ENCODE data around the gene FER1L5. TPM values are rescaled to one million over a fixed set of nuclear protein-coding genes. Genes with fewer than 3 reads are reported as not detected.
A peak's percentile ranks its signal among the peaks of the same experiment; 100 is the strongest.

Gene FER1L5
- total and polyA plus RNA-seq, 2 donors (not counting 3 experiments of a cell fraction or from before 2014, with no cell fraction given) = not detected

DNA sequence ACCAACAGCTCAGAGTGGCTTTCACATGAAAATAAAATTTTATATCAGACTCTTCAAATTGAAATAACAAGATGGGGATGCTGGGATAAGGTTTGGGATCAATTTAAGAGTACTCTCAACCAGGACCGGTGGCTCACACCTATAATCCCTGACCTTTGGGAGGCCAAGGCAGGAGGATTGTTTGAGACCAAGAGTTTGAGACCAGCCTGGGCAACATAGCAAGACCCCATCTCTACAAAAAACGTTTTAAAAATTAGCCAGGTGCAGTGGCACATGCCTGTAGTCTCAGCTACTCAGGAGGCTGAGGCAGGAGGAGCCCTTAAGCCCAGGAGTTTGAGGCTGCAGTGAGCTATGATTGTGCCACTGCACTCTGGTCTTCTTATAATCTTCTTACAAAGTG is 94.7 kb downstream of the FER1L5 start:
- Histone ChIP-seq H3K4me2 (ENCODE audit: insufficient read depth, low read length) (no peak overlapping the region), H3K4me1 (ENCODE audit: control insufficient read depth, extremely low read depth, insufficient read depth, low read length) (peaks cover 16% of the 10 kb centered on the region), H3K27me3 (ENCODE audit: control insufficient read depth in 2 of 2, insufficient read depth in 2 of 2, low read length in 2 of 2) (no peaks in the 10 kb centered on the region), H3K36me3 (ENCODE audit: control insufficient read depth in 2 of 2, extremely low read depth in 1 of 2, insufficient read depth in 2 of 2, low read length in 2 of 2) (peaks cover 0 to 11% of the 10 kb centered on the region in 2 experiments), H3K79me2 (ENCODE audit: control insufficient read depth, insufficient read depth, low read length) (peaks cover 6% of the 10 kb centered on the region), H3K4me3 (replicated peaks in 1 of 3; ENCODE audit: insufficient read depth in 1 of 3, low read depth in 1 of 3, low read length in 3 of 3) (no peak overlapping the region), H2AFZ (ENCODE audit: low read depth, low read length) (no peak overlapping the region), H3K9me1 (replicated peaks; ENCODE audit: control insufficient read depth, extremely low read depth, insufficient read depth, low read length) (no peaks in the 10 kb centered on the region), H4K20me1 (replicated peaks; ENCODE audit: control insufficient read depth, extremely low read depth, insufficient read depth, low read length) (no peaks in the 10 kb centered on the region), H3K27ac (ENCODE audit: insufficient read depth, low read depth, low read length) (no peak overlapping the region), H3K9me3 (replicated peaks; ENCODE audit: control insufficient read depth, insufficient read depth, low read length) (no peaks in the 10 kb centered on the region), H3K9ac (replicated peaks; ENCODE audit: extremely low read depth, insufficient read depth, low read length) (no peak overlapping the region)
- intact Hi-C loops (cut with micrococcal nuclease) = no loop called here
- DNase-seq (ENCODE audit: low read depth, low spot score) = no peak
- dilution Hi-C loops (cut with MboI; ENCODE audit: extremely low pct_ligation_motif_present, low sequenced_read_pairs) = no loop called here
- TF ChIP-seq EZH2 (IDR thresholded peaks at IDR 0.05; ENCODE audit: borderline replicate concordance, low read depth, low read length, severe bottlenecking) (no peak), FOS (IDR thresholded peaks at IDR 0.05; ENCODE audit: borderline replicate concordance, insufficient read depth, low read length) (no peak), GATA2 (IDR thresholded peaks at IDR 0.05; ENCODE audit: insufficient read depth, insufficient read length, low read depth, low read length) (no peak), MYC (IDR thresholded peaks at IDR 0.05; ENCODE audit: low read depth, low read length) (no peak), POLR2AphosphoS5 (IDR thresholded peaks at IDR 0.05; ENCODE audit: insufficient read depth, low read depth, low read length) (no peak), JUN (IDR thresholded peaks at IDR 0.05; ENCODE audit: borderline replicate concordance, insufficient read depth, insufficient read length, low read depth) (no peak), POLR2A (IDR thresholded peaks at IDR 0.05; ENCODE audit: low read depth, low read length) (no peak)
- TF ChIP-seq, protein P1, sequence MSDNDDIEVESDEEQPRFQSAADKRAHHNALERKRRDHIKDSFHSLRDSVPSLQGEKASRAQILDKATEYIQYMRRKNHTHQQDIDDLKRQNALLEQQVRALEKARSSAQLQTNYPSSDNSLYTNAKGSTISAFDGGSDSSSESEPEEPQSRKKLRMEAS (IDR thresholded peaks at IDR 0.05; ENCODE audit: insufficient read depth, insufficient read length) = no peak
- TF ChIP-seq, protein P2, sequence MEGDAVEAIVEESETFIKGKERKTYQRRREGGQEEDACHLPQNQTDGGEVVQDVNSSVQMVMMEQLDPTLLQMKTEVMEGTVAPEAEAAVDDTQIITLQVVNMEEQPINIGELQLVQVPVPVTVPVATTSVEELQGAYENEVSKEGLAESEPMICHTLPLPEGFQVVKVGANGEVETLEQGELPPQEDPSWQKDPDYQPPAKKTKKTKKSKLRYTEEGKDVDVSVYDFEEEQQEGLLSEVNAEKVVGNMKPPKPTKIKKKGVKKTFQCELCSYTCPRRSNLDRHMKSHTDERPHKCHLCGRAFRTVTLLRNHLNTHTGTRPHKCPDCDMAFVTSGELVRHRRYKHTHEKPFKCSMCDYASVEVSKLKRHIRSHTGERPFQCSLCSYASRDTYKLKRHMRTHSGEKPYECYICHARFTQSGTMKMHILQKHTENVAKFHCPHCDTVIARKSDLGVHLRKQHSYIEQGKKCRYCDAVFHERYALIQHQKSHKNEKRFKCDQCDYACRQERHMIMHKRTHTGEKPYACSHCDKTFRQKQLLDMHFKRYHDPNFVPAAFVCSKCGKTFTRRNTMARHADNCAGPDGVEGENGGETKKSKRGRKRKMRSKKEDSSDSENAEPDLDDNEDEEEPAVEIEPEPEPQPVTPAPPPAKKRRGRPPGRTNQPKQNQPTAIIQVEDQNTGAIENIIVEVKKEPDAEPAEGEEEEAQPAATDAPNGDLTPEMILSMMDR (IDR thresholded peaks at IDR 0.05; ENCODE audit: extremely low read depth in 1 of 2, insufficient read depth in 1 of 2, low read depth in 1 of 2, low read length in 2 of 2) = no peak
- BruUV-seq (replicated peaks) = no TSS peak
- FAIRE-seq = peak; percentile 28
- ChIA-PET POLR2A (interaction anchor here (1.3 kb wide), 1 partner anchor 24 kb away, joined by 7 read pairs; no protein-coding TSS in a partner anchor), CTCF (interaction anchor here (0.7 to 1.9 kb wide), 3 partner anchors 27 to 79 kb away, joined by 3 to 4 read pairs (median 3); partner anchors contain the start of gene CNNM3)

Measured in endothelial cell of umbilical vein (primary cell).